Raji (cell line): Measurements from ENCODE around the gene CLEC7A.

ENCODE experiments used
- POLR2A ChIP-seq: IDR thresholded peaks from 2 replicates; pipeline ENCODE4 v1.6.1; 2011; ENCODE audit warnings: low read depth, low read length, control low read depth; ENCODE audit not compliant: insufficient read depth

The CLEC7A gene

GRCh38 chr12:10115890-10116289, 14.1 kb downstream of the CLEC7A start:
- no peak for TF ChIP-seq POLR2A

GRCh38 chr12:10115311-10115710, 14.7 kb downstream of the CLEC7A start:
- no peak for TF ChIP-seq POLR2A

- no peak for TF ChIP-seq POLR2A
These were observed 16.1 kb downstream of the CLEC7A start for GRCh38 chr12:10113920-10114319.

- TF ChIP-seq POLR2A = no peak
These were observed 16.9 kb downstream of the CLEC7A start for GRCh38 chr12:10113075-10113474.

GRCh38 chr12:10111451-10111850, 18.5 kb downstream of the CLEC7A start:
- no peak for TF ChIP-seq POLR2A

GRCh38 chr12:10110256-10110844, 19.6 kb downstream of the CLEC7A start:
- TF ChIP-seq POLR2A = no peak

- no peak for TF ChIP-seq POLR2A
These were observed 27.7 kb downstream of the CLEC7A start for GRCh38 chr12:10102322-10102721.

GRCh38 chr12:10101648-10102220, 28.3 kb downstream of the CLEC7A start:
- TF ChIP-seq POLR2A = no peak

GRCh38 chr12:10101042-10101579, 28.9 kb downstream of the CLEC7A start:
- no peak for TF ChIP-seq POLR2A

GRCh38 chr12:10098791-10099190, 31.2 kb downstream of the CLEC7A start, which contains the start of gene CLEC1A:
CLEC1A (minus strand) TSS chr12:10098985; CDS start chr12:10098922, 63 bp downstream.
- no peak for TF ChIP-seq POLR2A

- TF ChIP-seq POLR2A = no peak
These were observed 32.5 kb downstream of the CLEC7A start for GRCh38 chr12:10097521-10097920.

GRCh38 chr12:10095971-10096370, 34.0 kb downstream of the CLEC7A start:
- no peak for TF ChIP-seq POLR2A

GRCh38 chr12:10094646-10095395, 35.2 kb downstream of the CLEC7A start:
- no peak for TF ChIP-seq POLR2A

- no peak for TF ChIP-seq POLR2A
These were observed 40.8 kb downstream of the CLEC7A start for GRCh38 chr12:10088955-10089900.

- no peak for TF ChIP-seq POLR2A
These were observed 42.0 kb downstream of the CLEC7A start for GRCh38 chr12:10088031-10088430.

- TF ChIP-seq POLR2A = no peak
These were observed 43.6 kb downstream of the CLEC7A start for GRCh38 chr12:10086387-10086786.

GRCh38 chr12:10084733-10085132, 45.3 kb downstream of the CLEC7A start:
- TF ChIP-seq POLR2A = no peak
